SK-N-SH (cell line): ENCODE results near the gene AP1S3. TPM values are rescaled to one million over a fixed set of nuclear protein-coding genes. Genes with fewer than 3 reads are reported as not detected.

ENCODE experiments used
- CTCF ChIA-PET: fragments of 300-600, 350-600 bp; formaldehyde crosslinking; extraction: SDS; loops from one replicate; lab custom pipeline; 2021; lab: Yijun Ruan, JAX
- POLR2A ChIA-PET: fragments of 350-600 bp; sonication (Branson Sonifier 250); formaldehyde crosslinking; extraction: SDS; loops from one replicate; lab custom pipeline; 2020; ENCODE audit warnings: antibody characterized with exemption, inconsistent platforms; lab: Yijun Ruan, JAX
- DNase-seq: peaks from one replicate; pipeline ENCODE4 v3.0.0; 2012
- H2AFZ ChIP-seq: fragments of 200-600 bp; sonication (generic); 2 replicates; pipeline ENCODE4 v1.8.1; 2016; ENCODE audit warnings: antibody characterized with exemption, mild to moderate bottlenecking, low read depth
- H3F3A ChIP-seq: fragments of 200-600 bp; sonication (generic); replicated peaks from 2 replicates; pipeline ENCODE3; 2016; ENCODE audit warnings: antibody characterized with exemption, mild to moderate bottlenecking; ENCODE audit not compliant: insufficient read depth
- H3K27ac ChIP-seq, 2 experiments: fragments of 200-500 bp in 1 of 2; fragments of 200-600 bp in 1 of 2; sonication (Bioruptor generic) in 1 of 2; sonication (generic), shearing (Covaris generic) in 1 of 2; 2 replicates each; pipeline versions ENCODE4 v1.5.1 to v1.6.1; 2014 to 2016; ENCODE audit warnings: low read depth in 2 of 2, inconsistent platforms in 1 of 2, low read length in 1 of 2, mild to moderate bottlenecking in 1 of 2, mixed read lengths in 1 of 2
- H3K27me3 ChIP-seq: fragments of 200-600 bp; sonication (generic), shearing (Covaris generic); 2 replicates; pipeline ENCODE4 v1.6.1; 2016; ENCODE audit warnings: mixed run types; ENCODE audit not compliant: insufficient read depth
- H3K36me3 ChIP-seq, 2 experiments: fragments of 200-500 bp in 1 of 2; fragments of 200-600 bp in 1 of 2; sonication (Bioruptor generic) in 1 of 2; sonication (generic) in 1 of 2; replicated peaks in 1 of 2; 2 replicates each; pipeline versions ENCODE3 to v1.5.1; 2014 to 2016; ENCODE audit warnings: low read length in 1 of 2, mild to moderate bottlenecking in 1 of 2; ENCODE audit not compliant: insufficient read depth in 2 of 2, control insufficient read depth in 1 of 2
- H3K4me1 ChIP-seq, 2 experiments: fragments of 200-500 bp in 1 of 2; fragments of 200-600 bp in 1 of 2; sonication (Bioruptor generic) in 1 of 2; sonication (generic), shearing (Covaris generic) in 1 of 2; 2 replicates each; pipeline versions ENCODE4 v1.5.1 to v1.6.1; 2014 to 2016; ENCODE audit warnings: low read depth in 1 of 2, low read length in 1 of 2, mixed run types in 1 of 2; ENCODE audit not compliant: insufficient read depth in 2 of 2, control insufficient read depth in 1 of 2
- H3K4me2 ChIP-seq: fragments of 200-600 bp; sonication (generic), shearing (Covaris generic); 2 replicates; pipeline ENCODE4 v1.6.1; 2017; ENCODE audit warnings: mixed run types
- H3K4me3 ChIP-seq, 2 experiments: fragments of 200-500 bp in 1 of 2; fragments of 200-600 bp in 1 of 2; sonication (Bioruptor generic) in 1 of 2; sonication (generic), shearing (Covaris generic) in 1 of 2; 2 replicates each; pipeline versions ENCODE4 v1.5.1 to v1.8.1; 2014 to 2016; ENCODE audit warnings: low read depth in 2 of 2, inconsistent platforms in 1 of 2, low read length in 1 of 2, mild to moderate bottlenecking in 1 of 2, mixed read lengths in 1 of 2, moderate library complexity in 1 of 2
- H3K79me2 ChIP-seq: fragments of 200-600 bp; sonication (generic); 2 replicates; pipeline ENCODE4 v1.8.1; 2017; ENCODE audit warnings: mild to moderate bottlenecking; ENCODE audit not compliant: insufficient read depth
- H3K9ac ChIP-seq: fragments of 200-600 bp; sonication (generic); 2 replicates; pipeline ENCODE4 v1.6.1; 2017; ENCODE audit warnings: mixed run types
- H3K9me2 ChIP-seq: fragments of 200-600 bp; sonication (generic); 2 replicates; pipeline ENCODE4 v1.6.1; 2017; ENCODE audit warnings: mixed run types
- H3K9me3 ChIP-seq: fragments of 200-600 bp; sonication (generic); 2 replicates; pipeline ENCODE4 v1.6.1; 2017; ENCODE audit warnings: mixed run types, mild to moderate bottlenecking, moderate library complexity
- H4K20me1 ChIP-seq: fragments of 200-600 bp; sonication (generic); 2 replicates; pipeline ENCODE4 v1.6.1; 2017; ENCODE audit warnings: mild to moderate bottlenecking, mixed run types; ENCODE audit not compliant: insufficient read depth
- CHD2 ChIP-seq: fragments of 150-350 bp; IDR thresholded peaks from 2 replicates; pipeline ENCODE4 v1.6.1; 2018; ENCODE audit warnings: low read length; ENCODE audit not compliant: partially characterized antibody
- EZH2phosphoT487 ChIP-seq: fragments of 200-600 bp; sonication (generic); IDR thresholded peaks from 2 replicates; pipeline ENCODE4 v1.6.1; 2017; ENCODE audit warnings: low read depth, mixed run types, mild to moderate bottlenecking, antibody characterized with exemption, moderate library complexity, borderline replicate concordance
- FOXM1 ChIP-seq: IDR thresholded peaks from 2 replicates; pipeline ENCODE4 v1.4.0; 2012; ENCODE audit warnings: low read depth, mild to moderate bottlenecking
- GABPA ChIP-seq: IDR thresholded peaks from 2 replicates; pipeline ENCODE4 v1.4.0; 2012; ENCODE audit warnings: low read depth, mild to moderate bottlenecking
- GATA2 ChIP-seq: sonication (generic); formaldehyde crosslinking; IDR thresholded peaks from 2 replicates; pipeline ENCODE4 v1.5.0; 2020; ENCODE audit warnings: mild to moderate bottlenecking, missing genetic modification reagents
- IRF3 ChIP-seq: fragments of 150-350 bp; IDR thresholded peaks from 2 replicates; pipeline ENCODE4 v1.6.1; 2016; ENCODE audit warnings: mild to moderate bottlenecking, low read depth, low read length
- MEF2A ChIP-seq: IDR thresholded peaks from 2 replicates; pipeline ENCODE4 v1.4.0; 2012; ENCODE audit warnings: low read depth, borderline replicate concordance
- MXI1 ChIP-seq: IDR thresholded peaks from 2 replicates; pipeline ENCODE4 v1.6.1; 2012; ENCODE audit warnings: mild to moderate bottlenecking, low read depth, low read length, improper control_type of control experiment
- RCOR1 ChIP-seq: fragments of 150-350 bp; IDR thresholded peaks from 2 replicates; pipeline ENCODE4 v1.6.1; 2017; ENCODE audit warnings: antibody characterized with exemption, low read length
- WGBS: methylation state at CpG from one replicate; pipeline ENCODE4 v1.1.6; 2017; ENCODE audit warnings: low lambda C conversion rate; 5-methylcytosine and 5-hydroxymethylcytosine counted together
- polyA plus RNA-seq, 3 experiments: library from polyadenylated mRNA; depleted of rRNA; stranded (reverse); fragments of >200 nt; gene quantifications; 2 replicates each; pipeline ENCODE4 v1.2.3, GENCODE V29; 2012
- TF ChIP-seq, protein P1 (sequence below): fragments of 200-600 bp; sonication (generic); IDR thresholded peaks from 2 replicates; pipeline ENCODE4 v1.6.1; 2017; ENCODE audit warnings: antibody characterized with exemption, mild to moderate bottlenecking, moderate library complexity

AP1S3 gene
- polyA plus RNA-seq, 1 of the 3 experiments (the other 2 are of a cell fraction) = 4.8 TPM

DNA sequence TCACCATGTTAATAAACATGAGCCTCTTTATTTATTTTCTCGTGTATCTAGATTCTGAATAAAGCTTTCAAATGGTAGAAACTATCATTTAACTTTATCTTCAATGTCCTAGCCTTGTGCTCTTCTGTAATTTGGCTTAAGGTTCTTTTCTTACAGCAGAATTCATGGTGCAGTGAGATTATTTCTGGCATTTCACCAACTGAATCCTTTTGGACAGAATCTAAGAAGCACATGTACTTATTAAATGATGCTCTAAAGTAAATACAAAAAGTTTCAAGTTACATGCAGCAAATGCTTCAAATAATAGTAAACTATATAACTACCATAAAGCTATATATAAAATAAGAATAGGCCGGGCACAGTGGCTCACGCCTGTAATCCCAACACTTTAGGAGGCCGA lies 65.9 kb downstream of the AP1S3 start:
- WGBS = 98% methylated on average over 4 of the region's 4 CpGs

GRCh38 chr2:223768179-223768578 lies 69.2 kb downstream of the AP1S3 start:
- Histone ChIP-seq H2AFZ (no peak overlapping the region), H3K79me2 (no peaks in the 10 kb centered on the region), H3K4me1 (peaks cover 0 to 20% of the 10 kb centered on the region in 2 experiments; a peak in 1 of 4 replicates), H4K20me1 (no peaks in the 10 kb centered on the region), H3K27me3 (no peaks in the 10 kb centered on the region), H3K4me3 (no peak overlapping the region), H3K4me2 (no peak overlapping the region), H3F3A (peaks cover under 1% of the 10 kb centered on the region), H3K9me3 (no peaks in the 10 kb centered on the region), H3K9me2 (peaks cover 3% of the 10 kb centered on the region; the same call in 1 of the 2 replicates), H3K27ac (no peak overlapping the region), H3K36me3 (no peaks in the 10 kb centered on the region), H3K9ac (no peak overlapping the region)
- DNase-seq = no peak
- 99% methylated on average over 3 of the region's 3 CpGs for WGBS
- ChIA-PET CTCF (no interaction called here), POLR2A (no interaction called here)
- TF ChIP-seq EZH2phosphoT487 (no peak), RCOR1 (no peak)

More for the DNA sequence above, 65.9 kb downstream of the AP1S3 start:
- no peak overlapping the region for H2AFZ ChIP-seq
- H3K9ac ChIP-seq = no peak overlapping the region
- peaks cover 3% of the 10 kb centered on the region; the same call in 1 of the 2 replicates for H3K9me2 ChIP-seq
- no peak overlapping the region for H3K4me2 ChIP-seq
- ChIA-PET POLR2A (no interaction called here), CTCF (interaction anchor here (1.1 to 2.0 kb wide), 2 partner anchors 9 to 27 kb away, joined by 3 to 6 read pairs; no protein-coding TSS in a partner anchor)
- H3K4me3 ChIP-seq = no peak overlapping the region
- H3F3A ChIP-seq = peaks cover 3% of the 10 kb centered on the region
- peaks cover 0 to 20% of the 10 kb centered on the region in 2 experiments; a peak in 1 of 4 replicates for H3K4me1 ChIP-seq
- peaks cover 0 to 11% of the 10 kb centered on the region in 2 experiments for H3K36me3 ChIP-seq
- no peaks in the 10 kb centered on the region for H3K27me3 ChIP-seq
- no peak overlapping the region for H3K27ac ChIP-seq
- H3K9me3 ChIP-seq = no peaks in the 10 kb centered on the region
- no peaks in the 10 kb centered on the region for H4K20me1 ChIP-seq
- H3K79me2 ChIP-seq = no peaks in the 10 kb centered on the region
- DNase-seq = no peak
- TF ChIP-seq MEF2A (no peak), CHD2 (no peak), IRF3 (no peak), GABPA (no peak), MXI1 (no peak), FOXM1 (no peak), GATA2 (CRISPR knock-in tag) (no peak)
- TF ChIP-seq, protein P1, sequence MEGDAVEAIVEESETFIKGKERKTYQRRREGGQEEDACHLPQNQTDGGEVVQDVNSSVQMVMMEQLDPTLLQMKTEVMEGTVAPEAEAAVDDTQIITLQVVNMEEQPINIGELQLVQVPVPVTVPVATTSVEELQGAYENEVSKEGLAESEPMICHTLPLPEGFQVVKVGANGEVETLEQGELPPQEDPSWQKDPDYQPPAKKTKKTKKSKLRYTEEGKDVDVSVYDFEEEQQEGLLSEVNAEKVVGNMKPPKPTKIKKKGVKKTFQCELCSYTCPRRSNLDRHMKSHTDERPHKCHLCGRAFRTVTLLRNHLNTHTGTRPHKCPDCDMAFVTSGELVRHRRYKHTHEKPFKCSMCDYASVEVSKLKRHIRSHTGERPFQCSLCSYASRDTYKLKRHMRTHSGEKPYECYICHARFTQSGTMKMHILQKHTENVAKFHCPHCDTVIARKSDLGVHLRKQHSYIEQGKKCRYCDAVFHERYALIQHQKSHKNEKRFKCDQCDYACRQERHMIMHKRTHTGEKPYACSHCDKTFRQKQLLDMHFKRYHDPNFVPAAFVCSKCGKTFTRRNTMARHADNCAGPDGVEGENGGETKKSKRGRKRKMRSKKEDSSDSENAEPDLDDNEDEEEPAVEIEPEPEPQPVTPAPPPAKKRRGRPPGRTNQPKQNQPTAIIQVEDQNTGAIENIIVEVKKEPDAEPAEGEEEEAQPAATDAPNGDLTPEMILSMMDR = no peak
- TF ChIP-seq, all 33 proteins: peak for 0
